GM19043 (cell line): Measurements from ENCODE around the gene ARHGDIG.
"Not testable (repeated sequence)": the region's sequence is repeated elsewhere in the genome, so short reads cannot be mapped to it uniquely, and the experiment has no call there.

Experiments used
- ATAC-seq: cut with Tn5 transposase; IDR thresholded peaks from one replicate; pipeline ENCODE4 v1.9.1; 2021; ENCODE audit warnings: low read depth; ENCODE audit not compliant: unreplicated experiment

The ARHGDIG gene

GRCh38 chr16:322476-323143 is 42.2 kb downstream of the ARHGDIG start:
- no peak for ATAC-seq

GRCh38 chr16:324201-324450 is 43.7 kb downstream of the ARHGDIG start:
- no peak for ATAC-seq

GRCh38 chr16:324451-325334 is 44.3 kb downstream of the ARHGDIG start:
- no peak for ATAC-seq

GRCh38 chr16:325375-326145 is 45.2 kb downstream of the ARHGDIG start:
- no peak for ATAC-seq

GRCh38 chr16:330741-331140 is 50.4 kb downstream of the ARHGDIG start:
- no peak for ATAC-seq

GRCh38 chr16:331181-331814 is 50.9 kb downstream of the ARHGDIG start:
- not testable (repeated sequence) for ATAC-seq
